HUDEP-2 (cell line): ENCODE results near the gene POLR3A.
"Not testable (repeated sequence)": the region's sequence is repeated elsewhere in the genome, so short reads cannot be mapped to it uniquely, and the experiment has no call there.

Experiments used
- DNase-seq, 76 experiments: peaks; one replicate each; lab custom pipeline; 2025; ENCODE audit not compliant: unreplicated experiment in 76 of 76; lab: John Stamatoyannopoulos, UW

The POLR3A gene

DNA sequence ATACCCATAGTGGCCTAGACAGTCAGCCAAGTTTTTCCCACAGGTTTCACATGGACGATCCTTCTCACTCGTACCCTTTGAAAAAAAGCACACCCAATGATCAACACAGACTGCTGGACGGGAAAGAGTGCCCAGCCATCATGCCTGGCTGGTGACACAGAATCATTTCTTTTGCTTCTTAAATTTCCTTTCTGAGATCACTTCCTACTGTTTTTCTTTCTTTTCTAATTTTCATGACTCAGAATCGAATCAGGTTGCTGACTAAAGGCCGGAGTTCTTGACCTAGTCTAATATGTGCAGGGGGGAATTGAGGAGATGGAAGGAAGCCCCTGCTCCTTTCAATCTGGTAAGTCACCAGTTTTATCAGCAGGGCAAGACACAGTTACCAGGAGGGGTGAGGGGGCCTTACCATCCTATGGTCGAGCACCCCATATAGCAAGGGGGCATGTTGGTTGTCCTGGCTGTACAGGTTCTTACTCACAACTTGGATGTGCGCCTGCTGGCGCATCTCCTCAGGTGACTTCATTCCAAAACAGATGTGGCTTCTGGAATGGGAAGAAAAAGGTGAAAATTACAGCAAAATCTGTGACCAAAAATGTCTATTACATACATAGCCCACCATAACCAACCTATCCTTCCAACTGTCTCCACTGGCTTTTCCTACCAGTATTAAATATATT, 3.5 kb downstream of the POLR3A start:
- DNase-seq = no peak

DNA sequence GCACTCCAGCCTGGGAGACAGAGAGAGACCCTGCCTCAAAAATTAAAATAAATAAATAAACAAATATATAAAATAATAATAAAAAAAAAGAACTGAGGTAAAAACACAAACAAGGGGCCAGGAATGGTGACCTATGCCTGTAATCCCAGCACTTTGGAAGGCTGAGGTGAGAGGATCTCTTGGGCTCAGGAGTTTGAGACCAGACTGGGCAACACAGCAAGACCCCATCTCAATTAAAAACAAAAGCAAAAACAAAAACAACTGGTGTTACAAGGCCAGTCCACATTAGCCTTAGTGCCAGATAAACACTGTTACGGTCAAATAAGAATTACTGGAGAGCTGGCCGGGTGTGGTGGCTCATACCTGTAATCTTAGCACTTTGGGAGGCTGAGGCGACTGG, 5.6 kb downstream of the POLR3A start:
- no peak for DNase-seq

DNA sequence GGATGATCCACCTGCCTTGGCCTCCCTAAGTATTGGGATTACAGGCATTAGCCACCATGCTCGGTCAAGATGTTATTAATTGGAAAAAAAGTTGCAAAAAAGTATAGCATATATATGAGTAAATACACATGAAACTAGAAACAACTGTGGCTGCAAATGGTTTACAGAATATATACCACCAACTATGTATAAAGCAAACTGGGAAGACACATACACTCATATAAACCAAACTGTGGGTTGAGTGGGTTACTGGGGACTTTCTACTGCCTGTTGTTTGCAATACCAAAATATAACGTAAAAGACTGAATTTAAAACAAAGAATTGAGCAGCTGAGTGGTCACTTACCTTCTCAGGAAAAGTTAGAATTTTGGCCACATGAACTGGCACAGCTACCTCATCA, 8.1 kb downstream of the POLR3A start:
- DNase-seq = no peak

DNA sequence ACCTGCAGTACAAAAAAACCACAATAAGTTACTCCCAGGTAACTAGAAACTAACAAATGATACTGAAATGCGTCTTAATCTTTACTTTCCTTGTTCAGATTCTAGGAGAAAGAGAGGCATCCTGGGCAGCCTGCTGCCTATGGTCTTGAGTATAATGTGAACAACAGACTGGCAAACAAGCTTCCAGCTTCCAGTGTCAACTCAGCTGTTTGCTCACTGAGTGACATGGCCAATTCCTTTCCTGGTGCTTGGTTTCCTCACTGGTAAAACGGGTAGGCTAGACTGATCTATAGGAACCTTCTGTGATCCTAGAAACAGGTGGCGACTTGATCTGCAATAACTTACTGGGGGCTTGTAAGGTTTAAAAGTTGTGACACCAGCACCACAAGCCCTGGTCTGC, 10.1 kb downstream of the POLR3A start:
- DNase-seq = no peak

DNA sequence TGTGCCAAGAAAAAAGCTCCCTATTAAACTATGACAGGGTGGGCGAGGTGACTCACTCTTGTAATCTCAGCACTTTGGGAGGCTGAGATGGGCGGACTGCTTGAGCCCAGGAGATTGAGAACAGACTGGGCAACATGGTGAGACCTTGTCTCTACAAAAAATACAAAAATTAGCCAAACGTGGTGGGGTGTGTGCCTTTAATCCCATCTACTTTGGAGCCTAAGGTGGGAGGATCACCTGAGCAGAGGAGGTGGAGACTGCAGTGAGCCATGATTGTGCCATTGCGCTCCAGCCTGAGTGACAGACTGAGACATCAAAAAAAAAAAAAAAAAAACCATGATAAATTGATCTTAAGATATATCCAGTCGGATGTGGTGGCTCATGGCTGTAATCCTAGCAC, 11.5 kb downstream of the POLR3A start:
- no peak for DNase-seq

DNA sequence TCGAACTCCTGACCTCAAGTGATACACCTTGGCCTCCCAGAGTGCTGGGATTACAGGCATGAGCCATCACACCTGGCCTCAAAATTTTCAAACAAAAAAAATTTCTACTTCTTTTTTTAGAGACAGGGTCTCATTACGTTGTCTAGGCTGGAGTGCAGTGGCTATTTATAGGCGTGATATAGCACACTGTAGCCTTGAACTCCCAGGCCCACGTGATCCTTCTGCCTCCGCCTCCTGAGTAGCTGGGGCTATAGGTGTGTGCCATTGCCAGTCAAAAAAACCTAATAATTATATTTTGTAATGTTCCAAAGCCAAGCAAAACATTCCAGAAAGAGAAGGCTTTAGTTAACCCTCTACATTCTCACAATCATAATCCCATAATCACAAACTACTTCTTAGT, 13.8 kb downstream of the POLR3A start:
- DNase-seq = no peak

DNA sequence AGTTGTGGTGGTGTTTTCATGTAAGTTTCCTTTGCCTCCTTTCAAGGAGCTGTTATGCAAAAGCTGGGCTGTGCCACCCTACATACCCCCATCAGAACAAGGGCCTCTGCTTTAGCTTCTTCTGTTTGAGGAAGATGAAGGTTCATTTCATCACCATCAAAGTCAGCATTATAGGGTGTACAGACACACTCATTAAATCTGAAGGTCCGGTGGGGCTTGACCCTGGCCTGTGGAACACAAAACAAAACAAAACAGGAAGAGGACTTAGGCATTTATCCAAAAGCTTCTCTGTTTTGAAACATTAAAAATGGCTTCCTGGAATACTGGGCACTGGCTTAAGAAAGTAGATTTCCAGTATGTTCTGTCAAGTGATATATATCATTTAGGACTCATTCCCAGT, 15.8 kb downstream of the POLR3A start:
- DNase-seq = no peak

DNA sequence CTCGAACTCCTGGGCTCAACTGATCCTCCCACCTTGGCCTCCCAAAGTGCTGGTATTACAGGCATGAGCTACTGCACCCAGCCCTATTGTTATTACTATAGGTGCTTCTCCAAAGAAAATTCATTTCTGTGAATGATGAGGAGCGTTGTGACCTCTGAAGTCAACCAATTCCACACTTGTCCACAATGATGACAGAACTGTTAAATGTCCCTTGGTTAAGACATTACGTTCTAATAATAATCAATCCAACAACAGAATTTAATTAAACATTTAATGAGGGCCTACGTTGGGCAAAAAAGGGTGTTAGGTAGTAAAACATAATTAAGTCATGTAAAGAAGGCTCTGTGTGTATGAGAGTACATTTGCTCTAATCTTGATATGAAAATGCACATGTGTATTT, 18.2 kb downstream of the POLR3A start:
- no peak for DNase-seq

DNA sequence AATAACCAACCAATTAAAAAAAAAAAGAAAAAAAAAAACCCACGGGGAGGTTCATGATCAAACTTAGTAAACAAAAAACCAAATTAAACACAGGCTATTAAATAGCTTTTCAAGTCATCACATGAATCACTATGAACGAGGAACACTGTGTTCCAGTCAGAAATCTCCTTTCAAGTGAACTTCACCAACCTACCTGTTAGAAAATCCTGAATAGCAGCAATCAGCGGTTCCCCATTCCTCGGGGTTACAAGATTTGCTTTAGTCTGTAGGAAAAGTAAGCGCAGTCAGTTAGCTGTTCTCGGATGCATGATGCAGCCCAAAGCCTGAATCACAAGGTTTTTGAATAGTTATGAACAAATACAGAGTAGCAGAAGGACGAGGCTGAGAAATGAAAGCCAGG, 19.0 kb downstream of the POLR3A start:
- no peak for DNase-seq

DNA sequence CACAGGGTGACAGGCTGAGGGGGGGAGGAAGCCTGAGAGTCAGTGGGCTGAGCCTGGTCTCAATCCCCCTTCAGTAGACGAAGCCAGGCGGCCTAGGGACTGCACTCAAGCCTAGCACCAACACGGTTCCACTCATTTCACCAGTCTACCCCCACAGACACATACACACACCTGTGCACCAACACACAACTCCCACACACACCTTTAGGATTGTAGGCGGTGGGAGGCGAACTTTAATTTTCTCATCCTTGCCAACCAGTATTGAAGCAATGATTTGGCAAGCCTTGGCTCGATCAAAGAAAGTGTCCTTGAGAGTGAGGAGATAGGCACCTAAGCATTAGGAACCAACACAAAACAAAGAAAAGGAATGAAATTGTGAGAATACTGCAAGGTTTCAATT, 19.7 kb downstream of the POLR3A start:
- no peak for DNase-seq

DNA sequence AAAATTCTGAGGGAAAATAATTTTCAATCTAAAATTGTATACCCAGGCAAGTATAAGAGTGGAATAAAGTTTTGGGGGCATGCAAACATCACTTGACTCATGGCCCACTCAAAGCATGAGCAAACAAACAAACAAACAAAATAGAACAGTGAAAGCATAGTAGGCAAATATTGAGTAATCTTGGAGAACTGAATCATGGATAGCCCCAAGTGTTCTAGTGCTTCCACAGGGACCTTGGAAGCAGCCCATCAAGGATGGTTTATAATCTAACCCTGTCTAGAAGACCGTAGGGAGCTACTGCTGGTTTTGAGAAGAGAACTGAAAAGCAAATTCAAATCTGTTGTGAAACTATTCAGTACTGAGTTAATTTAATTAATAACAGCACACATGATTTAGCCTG, 22.1 kb downstream of the POLR3A start:
- DNase-seq = no peak

DNA sequence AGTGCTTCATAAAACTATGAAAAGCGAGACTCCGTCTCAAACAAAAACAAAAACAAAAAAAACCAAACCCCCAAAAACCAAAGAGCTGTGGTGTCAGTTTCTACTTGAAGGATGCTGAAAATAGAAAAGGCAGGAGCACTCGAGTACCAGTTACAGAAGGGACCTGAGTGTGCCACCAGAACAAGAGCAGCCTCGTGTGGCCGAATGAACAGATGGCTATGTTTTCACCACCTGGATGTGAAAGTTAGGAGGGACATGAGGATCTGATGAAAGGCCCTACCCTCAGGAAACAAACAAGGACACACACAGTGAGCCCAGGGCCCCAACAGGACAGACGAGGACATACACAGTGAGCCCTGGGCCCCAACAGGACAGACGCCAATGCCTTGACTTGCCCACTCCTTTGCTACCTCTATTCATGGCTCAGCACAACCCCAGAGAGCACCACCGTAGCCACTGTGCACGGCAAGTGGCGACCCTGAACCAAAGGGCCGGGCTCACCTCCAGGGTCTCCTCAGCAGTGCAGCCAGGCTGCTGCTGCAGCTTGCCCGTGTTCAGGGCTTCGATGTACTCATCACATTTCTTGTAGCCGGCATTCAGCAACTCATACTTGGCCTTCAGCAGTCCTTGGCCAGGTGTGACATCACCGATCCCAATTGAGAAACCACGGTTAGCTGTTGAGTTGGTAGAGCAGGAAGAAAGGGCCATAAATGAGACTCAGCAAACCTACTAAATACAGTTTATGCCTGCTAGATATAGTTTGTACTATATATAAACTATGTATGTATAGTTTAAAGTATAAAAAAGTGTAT, 24.9 kb downstream of the POLR3A start:
- no peak for DNase-seq

DNA sequence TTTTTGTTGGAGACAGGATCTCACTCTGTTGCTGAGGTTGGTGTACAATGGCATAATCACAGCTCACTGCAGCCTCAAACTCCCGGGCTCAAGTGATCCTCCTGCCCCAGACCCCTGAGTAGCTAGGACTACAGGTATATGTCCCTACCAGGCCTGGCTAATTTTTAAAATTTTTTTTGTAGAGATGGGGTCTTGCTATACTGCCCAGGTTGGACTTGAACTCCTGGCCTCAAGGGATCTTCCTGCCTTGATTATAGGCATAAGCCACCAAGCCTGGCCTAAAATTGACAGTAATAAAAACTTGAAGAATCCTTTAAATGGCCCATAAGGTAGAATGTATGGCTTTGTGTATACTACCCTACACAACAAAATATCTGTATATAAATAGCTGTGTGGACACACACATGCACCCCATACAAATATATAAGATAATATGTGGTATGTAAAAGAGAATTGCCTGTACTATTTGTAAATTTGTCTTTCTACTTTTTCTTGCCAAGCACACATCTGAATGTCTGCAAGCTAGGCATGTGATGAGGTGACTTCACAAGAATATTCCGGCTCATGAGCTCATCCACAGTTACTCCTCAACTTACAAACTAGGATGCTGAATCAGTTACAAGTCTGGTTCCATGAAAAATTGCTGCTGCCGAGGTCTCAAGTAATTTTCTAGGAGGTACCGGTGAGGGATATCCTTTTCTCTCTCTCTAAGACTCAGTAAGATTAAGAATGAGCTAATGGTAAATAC, 26.6 kb downstream of the POLR3A start:
- no peak for DNase-seq

DNA sequence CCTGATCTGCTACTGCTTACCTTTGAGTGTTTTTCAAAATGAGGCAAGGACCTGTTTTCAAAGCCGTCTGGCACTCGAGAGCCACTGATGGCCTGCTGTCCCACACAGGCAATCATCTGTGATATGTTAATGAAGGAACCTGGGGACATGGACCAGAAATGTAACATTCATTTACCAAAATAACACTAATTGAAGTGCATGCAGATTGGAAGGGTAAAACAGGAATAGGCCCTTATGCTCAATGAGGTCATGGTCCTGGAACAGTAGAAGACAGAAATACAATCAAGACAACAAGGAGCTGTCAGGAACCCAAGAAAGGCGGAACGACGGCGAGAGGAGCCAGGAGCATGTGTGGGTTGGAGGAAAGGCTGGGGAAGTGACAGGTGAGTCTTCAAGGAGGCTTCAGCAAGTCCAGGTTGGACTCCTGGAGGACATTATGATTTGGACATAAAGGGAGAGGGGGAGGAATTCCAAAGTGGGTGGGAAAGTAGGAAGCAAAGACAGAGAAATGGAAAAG, 28.3 kb downstream of the POLR3A start:
- no peak for DNase-seq

DNA sequence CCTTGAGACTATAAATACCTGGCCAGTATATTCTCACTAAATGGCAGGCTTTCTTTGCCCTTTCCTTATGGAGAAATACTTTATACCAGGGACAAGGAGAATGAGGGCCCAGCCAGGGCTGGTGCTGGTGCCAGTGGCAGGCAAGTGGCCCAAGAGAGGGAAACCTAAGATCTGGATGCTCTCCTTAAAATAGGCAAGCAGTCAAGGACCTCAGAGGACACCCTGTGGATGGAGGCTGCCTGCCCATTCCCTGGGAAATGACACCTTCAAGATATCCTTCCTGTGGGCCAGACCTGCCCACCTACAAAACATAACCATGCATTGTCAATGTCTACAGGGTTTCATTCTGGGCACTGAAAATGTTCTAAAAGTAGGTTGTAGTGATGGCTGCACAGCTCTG, 29.1 kb downstream of the POLR3A start:
- DNase-seq = no peak

DNA sequence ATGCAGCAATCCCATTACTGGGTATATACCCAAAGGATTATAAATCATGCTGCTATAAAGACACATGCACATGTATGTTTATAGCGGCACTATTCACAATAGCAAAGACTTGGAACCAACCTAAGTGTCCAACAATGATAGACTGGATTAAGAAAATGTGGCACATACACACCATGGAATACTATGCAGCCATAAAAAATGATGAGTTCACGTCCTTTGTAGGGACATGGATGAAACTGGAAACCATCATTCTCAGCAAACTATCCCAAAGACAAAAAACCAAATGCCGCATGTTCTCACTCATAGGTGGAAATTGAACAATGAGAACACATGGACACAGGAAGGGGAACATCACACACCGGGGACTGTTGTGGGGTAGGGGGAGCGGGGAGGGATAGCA, 30.5 kb downstream of the POLR3A start:
- DNase-seq = not testable (repeated sequence)

DNA sequence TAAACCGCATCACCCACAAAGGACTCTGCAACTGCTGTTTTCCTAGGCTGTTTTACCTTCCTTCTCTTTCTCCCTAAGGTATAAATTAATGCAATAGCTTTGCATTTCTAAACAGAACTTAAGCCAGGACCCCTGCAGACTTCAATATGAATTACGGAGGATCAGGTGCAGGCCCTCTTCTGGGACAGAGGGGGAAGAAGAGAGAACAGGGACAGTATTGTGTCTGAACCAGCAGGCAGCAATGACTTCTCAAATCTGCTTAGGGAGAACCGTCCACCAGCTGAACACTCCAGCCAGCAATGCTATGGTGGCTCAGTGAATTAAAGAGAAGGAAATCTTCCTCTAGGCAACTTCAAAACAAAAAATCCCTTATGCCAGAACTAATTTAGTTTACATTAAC, 35.7 kb downstream of the POLR3A start:
- DNase-seq = no peak

DNA sequence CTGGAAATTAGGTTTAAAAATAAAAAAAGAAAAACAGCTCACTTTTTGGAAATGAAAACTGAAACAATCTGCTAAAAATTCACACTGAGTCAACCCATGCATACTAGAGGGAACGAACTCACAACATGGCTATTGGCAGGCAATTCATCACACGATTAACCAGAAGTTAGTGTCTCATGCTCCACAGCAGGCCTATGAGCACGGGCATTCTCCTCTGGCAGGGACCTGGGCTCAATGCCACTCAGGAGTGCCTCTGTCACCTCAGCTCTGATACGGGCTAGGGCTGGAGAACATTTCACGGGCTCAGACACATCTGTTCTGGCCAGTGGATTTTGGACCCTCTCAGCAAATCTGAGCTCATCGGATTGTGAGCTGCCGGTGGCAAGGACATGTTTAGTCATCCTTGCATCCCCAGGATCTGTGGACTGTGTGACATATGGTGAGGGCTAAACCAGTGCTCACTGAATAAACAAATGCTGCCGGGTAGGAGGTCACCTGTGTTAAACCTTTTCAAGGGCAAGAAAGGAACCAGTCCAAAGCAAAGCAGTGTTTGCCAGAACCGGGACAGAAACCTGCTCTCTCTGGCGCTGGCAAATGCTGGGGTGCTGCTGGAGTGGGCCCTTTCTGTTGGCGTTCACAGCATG, 40.1 kb downstream of the POLR3A start:
- no peak for DNase-seq

DNA sequence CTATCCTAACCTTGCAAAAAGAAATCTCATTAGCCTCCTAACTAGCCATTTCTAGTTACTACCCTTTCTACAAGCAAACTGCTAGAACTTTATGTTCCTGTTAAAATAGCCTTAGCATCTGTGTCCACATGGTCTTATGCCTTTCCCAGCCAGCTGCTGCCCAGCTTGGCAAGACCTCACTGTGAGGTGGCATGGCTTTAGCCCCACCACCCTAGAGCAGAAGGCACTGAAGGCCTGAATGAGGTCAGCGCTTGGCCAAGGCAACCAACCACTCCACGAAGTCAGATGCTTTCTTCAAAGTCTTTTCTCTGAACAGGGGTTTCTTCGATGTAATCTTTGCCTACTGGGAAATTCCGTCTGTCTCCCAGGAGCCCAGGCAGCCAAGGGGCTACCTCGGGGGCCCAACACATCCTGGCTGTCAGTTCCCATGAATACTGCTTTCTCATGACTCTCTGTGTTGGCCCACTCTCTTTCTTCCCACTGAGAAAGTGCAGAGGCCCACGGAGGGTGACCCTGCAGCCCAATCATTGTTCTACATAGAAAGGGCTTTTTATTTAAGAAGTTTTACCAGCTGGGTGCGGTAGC, 41.6 kb downstream of the POLR3A start:
- DNase-seq = no peak

DNA sequence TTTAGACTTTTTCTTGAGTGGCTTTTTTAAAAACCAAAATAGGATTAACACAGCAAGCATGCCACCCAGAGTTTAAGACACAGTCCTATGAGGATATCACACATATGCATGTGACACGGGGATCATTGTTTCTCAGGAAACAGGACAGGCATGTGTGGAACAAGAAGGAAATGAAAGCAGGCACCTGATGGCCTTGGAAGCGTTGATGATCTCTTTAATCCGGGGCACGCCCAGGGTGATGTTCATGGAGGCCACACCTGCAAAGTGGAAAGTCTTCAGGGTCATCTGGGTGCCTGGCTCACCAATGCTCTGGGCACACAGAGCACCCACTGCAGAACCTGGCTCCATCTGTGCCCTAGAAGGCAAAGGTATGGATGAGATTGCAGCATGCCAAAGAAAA, 44.3 kb downstream of the POLR3A start:
- DNase-seq = no peak
